A673 (cell line): ENCODE measurements around the gene SYNE2. TPM values are rescaled to one million over a fixed set of nuclear protein-coding genes. Genes with fewer than 3 reads are reported as not detected.

Source experiments
- BruUV-seq: library from RNA; stranded (reverse); fragments of 400-500 nt; replicated peaks from 2 replicates; lab custom pipeline; 2021; lab: Mats Ljungman, UMichigan
- CTCF ChIA-PET: fragments of 300-600 bp; sonication (Branson Sonifier 250); formaldehyde crosslinking; loops from one replicate; lab custom pipeline; 2022; ENCODE audit warnings: antibody characterized with exemption; lab: Charles Lee
- POLR2A ChIA-PET: fragments of 300-600 bp; sonication (Branson Sonifier 250); formaldehyde crosslinking; loops from one replicate; lab custom pipeline; 2022; ENCODE audit warnings: antibody characterized with exemption; ENCODE audit not compliant: low non-redundant PET; lab: Charles Lee
- DNase-seq: peaks from one replicate; pipeline ENCODE4 v3.0.0-alpha.2; 2015; ENCODE audit warnings: low spot score
- H3K27ac ChIP-seq: fragments of 200-600 bp; sonication (generic); 2 replicates; pipeline ENCODE4 v1.5.1; 2016; ENCODE audit warnings: mixed run types, low read depth, mild to moderate bottlenecking, mixed read lengths, antibody characterized with exemption, low read length; ENCODE audit not compliant: poor library complexity, severe bottlenecking
- H3K27me3 ChIP-seq: fragments of 200-600 bp; sonication (generic); replicated peaks from 2 replicates; pipeline ENCODE4 v1.6.1; 2017; ENCODE audit warnings: mixed run types, low read depth, mild to moderate bottlenecking, mixed read lengths, antibody characterized with exemption, low read length; ENCODE audit not compliant: insufficient read depth, poor library complexity
- H3K36me3 ChIP-seq: fragments of 200-600 bp; sonication (generic); 2 replicates; pipeline ENCODE4 v1.6.1; 2016; ENCODE audit warnings: mixed run types, mild to moderate bottlenecking, mixed read lengths, antibody characterized with exemption, low read length; ENCODE audit not compliant: insufficient read depth, poor library complexity, severe bottlenecking
- H3K4me1 ChIP-seq: fragments of 200-600 bp; sonication (generic); 2 replicates; pipeline ENCODE4 v1.6.1; 2017; ENCODE audit warnings: mixed run types, mild to moderate bottlenecking, mixed read lengths, antibody characterized with exemption, low read length; ENCODE audit not compliant: insufficient read depth, poor library complexity, severe bottlenecking
- H3K4me3 ChIP-seq: fragments of 200-600 bp; sonication (generic); 2 replicates; pipeline ENCODE4 v1.5.1; 2016; ENCODE audit warnings: low read depth, mixed run types, mild to moderate bottlenecking, mixed read lengths, low read length; ENCODE audit not compliant: poor library complexity, severe bottlenecking
- H3K9me3 ChIP-seq: fragments of 200-600 bp; sonication (generic); 2 replicates; pipeline ENCODE4 v1.6.1; 2016; ENCODE audit warnings: mixed run types, low read depth, mild to moderate bottlenecking, mixed read lengths, antibody characterized with exemption, low read length; ENCODE audit not compliant: poor library complexity, severe bottlenecking
- EZH2 ChIP-seq: fragments of 200-600 bp; sonication (generic); IDR thresholded peaks from 2 replicates; pipeline ENCODE4 v1.6.1; 2017; ENCODE audit warnings: borderline replicate concordance, low read depth, mild to moderate bottlenecking, mixed read lengths, antibody characterized with exemption, low read length; ENCODE audit not compliant: poor library complexity, severe bottlenecking
- intact Hi-C: fragments of 100-400 bp; cut with micrococcal nuclease; formaldehyde crosslinking; loops from one replicate; pipeline ENCODE4 v1.10.0; 2022; ENCODE audit not compliant: unreplicated experiment
- total RNA-seq: library from RNA; stranded (reverse); gene quantifications from 2 replicates; pipeline ENCODE4 v1.2.3, GENCODE V29; 2021
- TF ChIP-seq, protein P1 (sequence below): fragments of 300-800, 200-600 bp; sonication (generic); conservative IDR thresholded peaks from 2 replicates; pipeline ENCODE4 v1.5.1; 2017; ENCODE audit warnings: low read depth, mild to moderate bottlenecking, antibody characterized with exemption, low read length, moderate library complexity, mixed read lengths

SYNE2 gene
- total RNA-seq, 1 experiment from 2014 or later = 68.2 TPM

DNA sequence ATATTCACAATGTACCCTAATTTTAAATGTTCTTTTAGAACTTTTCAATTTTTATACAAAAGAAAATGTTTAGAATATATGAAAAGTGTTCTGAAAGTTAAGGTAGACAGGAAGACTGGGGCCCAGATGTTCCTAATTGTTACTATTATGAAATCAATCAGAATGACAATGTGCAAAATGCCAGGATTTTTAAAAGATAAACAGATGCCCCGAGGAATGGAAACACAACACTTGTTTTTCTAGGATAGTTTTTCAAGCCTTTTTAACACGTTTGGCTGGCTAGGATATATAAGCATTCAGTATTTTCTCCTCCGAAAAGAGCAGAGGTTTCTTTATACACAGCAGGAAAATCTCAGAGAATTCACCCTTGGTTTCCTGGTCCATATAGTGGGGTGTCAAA is 334.5 kb downstream of the SYNE2 start:
- no peak for DNase-seq
- ChIA-PET POLR2A (no interaction called here), CTCF (no interaction called here)
- H3K27me3 ChIP-seq = no peaks in the 10 kb centered on the region
- H3K9me3 ChIP-seq = no peaks in the 10 kb centered on the region
- no peak for TF ChIP-seq EZH2
- TF ChIP-seq, protein P1, sequence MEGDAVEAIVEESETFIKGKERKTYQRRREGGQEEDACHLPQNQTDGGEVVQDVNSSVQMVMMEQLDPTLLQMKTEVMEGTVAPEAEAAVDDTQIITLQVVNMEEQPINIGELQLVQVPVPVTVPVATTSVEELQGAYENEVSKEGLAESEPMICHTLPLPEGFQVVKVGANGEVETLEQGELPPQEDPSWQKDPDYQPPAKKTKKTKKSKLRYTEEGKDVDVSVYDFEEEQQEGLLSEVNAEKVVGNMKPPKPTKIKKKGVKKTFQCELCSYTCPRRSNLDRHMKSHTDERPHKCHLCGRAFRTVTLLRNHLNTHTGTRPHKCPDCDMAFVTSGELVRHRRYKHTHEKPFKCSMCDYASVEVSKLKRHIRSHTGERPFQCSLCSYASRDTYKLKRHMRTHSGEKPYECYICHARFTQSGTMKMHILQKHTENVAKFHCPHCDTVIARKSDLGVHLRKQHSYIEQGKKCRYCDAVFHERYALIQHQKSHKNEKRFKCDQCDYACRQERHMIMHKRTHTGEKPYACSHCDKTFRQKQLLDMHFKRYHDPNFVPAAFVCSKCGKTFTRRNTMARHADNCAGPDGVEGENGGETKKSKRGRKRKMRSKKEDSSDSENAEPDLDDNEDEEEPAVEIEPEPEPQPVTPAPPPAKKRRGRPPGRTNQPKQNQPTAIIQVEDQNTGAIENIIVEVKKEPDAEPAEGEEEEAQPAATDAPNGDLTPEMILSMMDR = no peak
- H3K36me3 ChIP-seq = no peaks in the 10 kb centered on the region
- intact Hi-C loops = no loop called here
- no peak overlapping the region for H3K27ac ChIP-seq
- peaks cover 8% of the 10 kb centered on the region for H3K4me1 ChIP-seq
- H3K4me3 ChIP-seq = no peak overlapping the region
- BruUV-seq = no TSS peak

DNA sequence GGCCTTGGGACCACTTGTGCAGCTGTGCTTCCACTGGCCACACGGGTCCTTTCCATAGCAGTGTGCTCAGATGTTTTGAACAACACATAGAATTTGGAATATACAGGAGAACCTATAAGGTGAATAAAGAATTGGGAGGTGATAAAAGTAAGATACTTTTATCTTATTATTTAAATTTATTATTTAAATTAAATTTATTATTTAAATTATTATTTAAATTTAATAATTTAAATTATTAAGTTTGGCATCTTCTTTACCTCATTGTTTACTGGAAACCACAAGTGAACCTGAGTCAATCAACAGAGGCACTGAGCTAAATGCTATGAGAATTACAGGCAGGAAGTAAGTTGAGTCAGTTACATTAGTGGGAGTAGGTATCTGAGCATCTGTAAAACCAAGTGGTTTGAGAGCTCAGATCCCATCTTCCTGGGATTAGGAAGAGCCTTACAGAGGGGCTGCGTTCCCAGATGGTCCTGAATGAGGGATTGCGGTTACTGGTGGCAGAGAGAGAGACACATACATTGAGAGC is 338.2 kb downstream of the SYNE2 start:
- Histone ChIP-seq H3K4me3 (no peak overlapping the region), H3K36me3 (no peaks in the 10 kb centered on the region), H3K27me3 (no peaks in the 10 kb centered on the region), H3K27ac (no peak overlapping the region), H3K4me1 (peaks cover 5% of the 10 kb centered on the region), H3K9me3 (no peaks in the 10 kb centered on the region)
- no TSS peak for BruUV-seq
- no peak for TF ChIP-seq EZH2
- TF ChIP-seq, protein P1 = no peak
- POLR2A ChIA-PET = no interaction called here
- CTCF ChIA-PET = no interaction called here
- no peak for DNase-seq
- intact Hi-C loops = no loop called here

DNA sequence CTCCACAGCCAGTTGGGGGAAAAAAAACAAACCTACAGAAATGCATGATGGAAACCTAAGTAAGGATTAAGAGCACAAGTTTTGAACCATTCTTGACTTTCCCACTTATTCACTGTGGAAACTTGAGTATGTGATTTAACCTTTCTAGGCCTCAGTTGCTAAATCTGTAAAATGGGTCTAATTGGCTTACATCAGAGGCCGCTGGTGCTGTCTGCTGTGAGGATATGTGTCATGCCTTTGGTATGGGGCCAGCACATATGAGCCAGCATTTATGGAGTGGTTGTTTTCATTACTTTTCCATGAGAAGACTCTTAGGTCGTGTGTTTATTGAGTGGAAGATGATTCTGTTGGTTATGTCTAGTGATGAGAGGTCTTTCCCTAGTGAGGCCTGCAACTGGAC is 339.0 kb downstream of the SYNE2 start:
- no peaks in the 10 kb centered on the region for H3K4me1 ChIP-seq
- CTCF ChIA-PET = no interaction called here
- H3K27ac ChIP-seq = no peak overlapping the region
- no TSS peak for BruUV-seq
- DNase-seq = no peak
- no peaks in the 10 kb centered on the region for H3K36me3 ChIP-seq
- intact Hi-C loops = no loop called here
- no peak overlapping the region for H3K4me3 ChIP-seq
- no peaks in the 10 kb centered on the region for H3K9me3 ChIP-seq
- no peaks in the 10 kb centered on the region for H3K27me3 ChIP-seq
- POLR2A ChIA-PET = no interaction called here
- no peak for TF ChIP-seq EZH2
- TF ChIP-seq, protein P1 = no peak
